ENCODE results near the gene NUSAP1.

DNA sequence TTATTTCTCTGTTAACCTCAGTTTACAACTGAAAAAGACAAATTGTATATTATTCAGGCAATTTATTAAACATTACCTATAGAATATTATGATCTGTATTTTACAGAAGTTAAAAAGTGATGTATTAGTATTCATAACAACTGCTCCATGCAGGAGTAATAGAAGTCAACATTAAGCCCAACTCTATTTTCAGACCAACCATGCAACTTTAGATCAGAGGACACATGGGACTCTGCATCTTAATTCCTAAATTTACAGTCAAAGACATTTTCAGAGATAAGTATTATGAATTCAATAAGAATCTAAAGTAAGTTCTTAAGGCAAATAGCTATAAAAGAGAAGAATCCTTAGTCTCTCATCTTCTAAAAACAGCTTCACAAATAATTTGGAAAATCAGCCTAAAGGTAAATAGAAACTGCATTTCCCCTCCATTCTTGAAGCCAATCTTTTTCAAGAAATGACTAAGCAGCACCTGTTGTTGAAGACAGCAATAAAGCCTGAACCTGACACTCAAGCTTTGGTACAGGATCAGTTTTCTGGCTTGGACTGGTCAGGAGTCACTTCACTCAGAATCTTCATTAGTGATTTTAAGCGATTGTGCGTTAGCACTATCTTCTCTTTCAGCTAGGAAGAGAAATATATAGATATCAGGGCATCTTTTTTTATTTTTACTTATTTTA, 23.3 kb upstream of the NUSAP1 start:
- TF ChIP-seq, protein P1, sequence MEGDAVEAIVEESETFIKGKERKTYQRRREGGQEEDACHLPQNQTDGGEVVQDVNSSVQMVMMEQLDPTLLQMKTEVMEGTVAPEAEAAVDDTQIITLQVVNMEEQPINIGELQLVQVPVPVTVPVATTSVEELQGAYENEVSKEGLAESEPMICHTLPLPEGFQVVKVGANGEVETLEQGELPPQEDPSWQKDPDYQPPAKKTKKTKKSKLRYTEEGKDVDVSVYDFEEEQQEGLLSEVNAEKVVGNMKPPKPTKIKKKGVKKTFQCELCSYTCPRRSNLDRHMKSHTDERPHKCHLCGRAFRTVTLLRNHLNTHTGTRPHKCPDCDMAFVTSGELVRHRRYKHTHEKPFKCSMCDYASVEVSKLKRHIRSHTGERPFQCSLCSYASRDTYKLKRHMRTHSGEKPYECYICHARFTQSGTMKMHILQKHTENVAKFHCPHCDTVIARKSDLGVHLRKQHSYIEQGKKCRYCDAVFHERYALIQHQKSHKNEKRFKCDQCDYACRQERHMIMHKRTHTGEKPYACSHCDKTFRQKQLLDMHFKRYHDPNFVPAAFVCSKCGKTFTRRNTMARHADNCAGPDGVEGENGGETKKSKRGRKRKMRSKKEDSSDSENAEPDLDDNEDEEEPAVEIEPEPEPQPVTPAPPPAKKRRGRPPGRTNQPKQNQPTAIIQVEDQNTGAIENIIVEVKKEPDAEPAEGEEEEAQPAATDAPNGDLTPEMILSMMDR (conservative IDR thresholded peaks at IDR 0.05; ENCODE audit: low read depth, low read length), result no peak
- no peak for TF ChIP-seq EZH2 (IDR thresholded peaks at IDR 0.05; ENCODE audit: borderline replicate concordance, low read depth, low read length, poor library complexity, severe bottlenecking)
